ENCODE data around the gene NDOR1.

DNA sequence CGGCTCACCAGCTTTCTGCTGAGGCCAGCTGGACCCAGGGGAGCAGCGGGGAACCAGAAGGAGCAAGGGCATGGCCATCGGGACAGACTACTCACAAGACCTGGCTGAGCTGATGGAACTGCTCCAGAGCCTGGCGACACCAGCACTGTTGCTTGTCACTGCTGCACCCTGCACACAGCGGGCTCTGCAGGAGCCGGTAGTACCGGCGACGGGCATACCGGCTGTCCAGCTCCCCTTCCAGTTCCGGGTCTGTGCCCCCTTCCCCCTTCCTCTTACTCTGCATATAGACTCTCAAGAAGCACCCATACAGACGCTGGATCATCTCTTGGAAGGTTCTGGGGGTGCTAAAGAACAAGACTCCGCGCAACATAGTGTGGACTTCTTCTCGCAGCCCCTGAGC, 18.1 kb upstream of the NDOR1 start:
- TF ChIP-seq, protein P1, sequence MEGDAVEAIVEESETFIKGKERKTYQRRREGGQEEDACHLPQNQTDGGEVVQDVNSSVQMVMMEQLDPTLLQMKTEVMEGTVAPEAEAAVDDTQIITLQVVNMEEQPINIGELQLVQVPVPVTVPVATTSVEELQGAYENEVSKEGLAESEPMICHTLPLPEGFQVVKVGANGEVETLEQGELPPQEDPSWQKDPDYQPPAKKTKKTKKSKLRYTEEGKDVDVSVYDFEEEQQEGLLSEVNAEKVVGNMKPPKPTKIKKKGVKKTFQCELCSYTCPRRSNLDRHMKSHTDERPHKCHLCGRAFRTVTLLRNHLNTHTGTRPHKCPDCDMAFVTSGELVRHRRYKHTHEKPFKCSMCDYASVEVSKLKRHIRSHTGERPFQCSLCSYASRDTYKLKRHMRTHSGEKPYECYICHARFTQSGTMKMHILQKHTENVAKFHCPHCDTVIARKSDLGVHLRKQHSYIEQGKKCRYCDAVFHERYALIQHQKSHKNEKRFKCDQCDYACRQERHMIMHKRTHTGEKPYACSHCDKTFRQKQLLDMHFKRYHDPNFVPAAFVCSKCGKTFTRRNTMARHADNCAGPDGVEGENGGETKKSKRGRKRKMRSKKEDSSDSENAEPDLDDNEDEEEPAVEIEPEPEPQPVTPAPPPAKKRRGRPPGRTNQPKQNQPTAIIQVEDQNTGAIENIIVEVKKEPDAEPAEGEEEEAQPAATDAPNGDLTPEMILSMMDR (IDR thresholded peaks at IDR 0.05; ENCODE audit: low read depth, low read length, poor library complexity, severe bottlenecking): no peak
- TF ChIP-seq EZH2phosphoT487 (IDR thresholded peaks at IDR 0.05; ENCODE audit: borderline replicate concordance, low read length): no peak
